Activated CD8-positive, alpha-beta memory T cell treated with anti-CD3 and anti-CD28 coated beads, Interleukin-2, amount 50 U/mL, for 24 hours (primary cell): Measurements from ENCODE around the gene DNAH5.
"Not testable (repeated sequence)": the region's sequence is repeated elsewhere in the genome, so short reads cannot be mapped to it uniquely, and the experiment has no call there.

ENCODE experiments used
- DNase-seq: peaks from one replicate; pipeline ENCODE4 v3.0.0-alpha.2; 2020; ENCODE audit errors: extremely low read depth

The DNAH5 gene

DNA sequence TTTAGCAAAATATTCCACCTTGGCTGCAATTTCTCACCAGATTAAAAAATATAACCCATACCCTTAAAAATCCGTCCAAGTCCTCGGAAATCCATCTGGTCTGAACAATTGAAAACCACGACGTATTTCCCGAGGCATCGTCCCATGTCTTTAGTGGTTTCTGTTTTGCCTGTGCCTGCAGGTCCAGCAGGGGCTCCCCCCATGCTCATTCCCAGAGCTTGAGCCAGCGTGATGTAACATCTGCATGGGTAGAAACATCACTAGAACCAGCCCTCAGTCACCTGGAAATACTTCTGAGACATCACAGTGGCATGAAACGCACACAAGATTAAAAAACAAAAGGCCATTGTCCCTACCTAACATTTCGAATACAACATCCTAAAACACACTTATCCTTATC lies 114.0 kb downstream of the DNAH5 start:
- no peak for DNase-seq

DNA sequence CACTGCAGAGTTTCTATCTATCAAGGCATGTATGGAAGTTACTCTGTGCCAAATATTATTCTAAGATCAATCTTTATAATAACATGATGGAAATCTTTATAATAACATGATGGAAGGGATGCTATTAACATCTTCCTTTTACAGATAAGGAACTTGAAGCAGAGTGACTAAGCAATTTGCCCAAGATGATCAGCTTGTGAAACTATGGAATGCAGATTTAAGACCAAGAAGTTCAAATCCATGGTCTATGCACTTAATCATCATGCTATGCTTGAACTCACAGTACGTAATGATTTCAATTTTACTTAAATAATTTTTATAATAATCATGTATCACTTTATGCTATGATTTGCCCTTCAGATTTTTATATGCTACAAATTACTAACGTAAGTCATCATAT lies 123.1 kb downstream of the DNAH5 start:
- DNase-seq: no peak

DNA sequence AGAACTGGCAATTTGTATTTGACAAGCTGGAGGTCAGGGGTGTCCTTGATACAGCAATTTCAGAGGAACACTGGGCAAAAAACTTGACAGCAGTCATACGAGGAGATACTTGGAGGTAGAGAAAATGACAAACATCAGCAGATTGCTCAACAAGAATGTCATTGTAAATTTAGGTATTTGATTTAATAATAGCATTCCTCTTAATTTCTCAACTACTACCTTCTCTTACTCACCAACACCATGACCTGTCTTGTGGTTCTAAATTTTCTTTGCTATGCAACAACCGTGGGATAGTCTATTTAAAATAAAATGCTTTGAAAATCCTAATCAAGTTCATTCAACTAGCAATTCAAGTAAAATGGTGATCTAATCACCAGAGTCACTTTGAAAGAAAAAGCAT lies 128.4 kb downstream of the DNAH5 start:
- no peak for DNase-seq

DNA sequence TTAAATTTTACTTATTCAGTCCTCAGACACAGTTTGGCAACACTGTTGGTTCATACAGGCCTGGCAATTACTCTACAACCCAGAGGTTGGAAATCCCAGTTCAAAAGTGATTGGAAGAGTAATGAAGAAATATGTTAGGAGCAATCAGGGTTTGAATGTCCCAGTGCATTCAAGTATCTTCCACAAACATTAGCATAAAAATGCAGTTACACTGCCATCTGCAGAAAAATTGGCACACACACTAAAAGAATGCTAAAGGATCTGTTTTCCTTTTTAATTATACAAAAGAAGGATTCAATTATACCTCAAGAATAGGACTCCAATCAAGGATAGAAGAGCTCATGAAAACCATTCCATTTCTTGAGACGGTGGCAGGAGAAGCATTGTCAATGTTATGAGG lies 130.2 kb downstream of the DNAH5 start:
- no peak for DNase-seq

DNA sequence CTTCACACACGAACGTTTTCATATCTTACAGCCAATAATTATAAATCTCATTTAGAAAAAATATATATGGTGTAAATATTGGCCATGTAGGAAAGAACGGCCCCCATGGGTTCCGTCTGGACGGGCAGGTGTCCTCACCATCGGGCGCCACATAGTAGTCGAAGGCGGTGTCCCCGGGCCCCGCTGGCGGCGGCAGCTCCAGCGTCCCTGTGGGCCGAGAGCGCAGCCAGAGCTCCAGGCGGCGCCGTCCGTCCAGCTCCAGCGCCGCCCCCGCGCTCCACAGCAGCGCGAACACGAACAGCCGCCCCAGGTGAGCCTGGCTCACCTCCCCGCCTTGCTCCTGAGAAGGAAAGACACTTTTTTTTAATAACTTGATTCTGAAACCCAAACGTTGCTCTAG lies 134.6 kb downstream of the DNAH5 start:
- no peak for DNase-seq

DNA sequence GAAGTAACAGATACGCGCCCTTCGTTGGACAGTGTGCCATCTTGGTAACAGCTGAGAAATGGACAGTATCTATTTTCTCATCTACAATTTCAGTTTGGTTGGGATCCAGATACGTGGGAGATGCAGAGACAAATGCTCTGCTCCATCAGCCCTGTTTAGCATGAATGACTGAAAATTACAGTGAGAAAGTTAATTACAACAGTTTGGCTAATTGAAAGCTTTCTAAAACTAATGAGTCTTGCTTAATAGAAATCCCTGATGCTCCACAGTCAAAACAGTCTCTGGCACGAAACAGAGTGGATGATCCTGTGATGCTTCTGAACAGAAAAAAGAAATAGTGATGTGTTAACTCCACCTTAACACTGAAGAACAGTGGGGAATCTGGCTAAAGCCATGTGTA lies 140.2 kb downstream of the DNAH5 start:
- DNase-seq: no peak

DNA sequence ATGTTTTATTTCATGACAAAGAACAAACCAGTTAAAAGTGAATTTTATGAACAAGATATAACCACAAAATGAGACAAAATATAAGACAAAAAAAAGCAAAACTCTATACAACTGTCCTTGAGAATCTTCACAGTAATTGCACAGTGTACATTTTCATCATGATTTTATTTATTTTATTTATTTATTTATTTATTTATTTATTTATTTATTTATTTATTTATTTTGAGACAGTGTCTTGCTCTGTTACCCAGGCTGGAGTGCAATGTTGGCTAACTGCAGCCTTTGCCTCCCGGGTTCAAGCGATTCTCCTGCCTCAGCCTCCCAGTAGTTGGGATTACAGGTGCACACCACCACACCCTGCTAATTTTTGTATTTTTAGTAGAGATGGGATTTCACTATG lies 145.9 kb downstream of the DNAH5 start:
- DNase-seq: not testable (repeated sequence)

DNA sequence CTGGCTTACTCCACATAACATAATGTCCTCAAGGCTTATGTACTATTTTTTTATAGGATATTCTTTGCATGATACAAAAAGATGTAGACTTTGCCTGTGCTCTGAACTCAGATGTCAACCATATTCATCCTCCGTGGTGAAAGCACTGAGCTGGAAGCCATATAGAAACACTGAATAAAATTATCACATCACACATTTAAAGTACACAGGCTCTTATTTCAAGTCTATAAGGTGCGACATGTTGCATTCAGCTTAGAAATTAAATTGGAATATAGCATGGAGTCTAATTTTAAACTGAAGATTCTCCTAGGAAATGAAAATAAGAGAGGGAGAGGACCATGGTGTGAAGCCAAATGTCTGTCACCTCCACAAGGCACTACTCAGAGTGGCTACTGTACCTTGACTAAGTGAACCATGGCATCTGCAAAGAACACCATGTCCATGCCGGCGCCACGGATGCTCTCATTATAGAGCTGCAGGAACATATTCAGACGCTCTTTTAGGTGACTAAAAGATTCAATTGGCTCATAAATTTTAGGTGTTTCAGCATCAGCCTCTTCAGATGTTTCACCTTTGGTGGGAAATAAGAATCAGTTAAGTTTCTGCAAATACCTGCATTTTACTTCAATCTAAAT lies 158.6 kb downstream of the DNAH5 start:
- no peak for DNase-seq

DNA sequence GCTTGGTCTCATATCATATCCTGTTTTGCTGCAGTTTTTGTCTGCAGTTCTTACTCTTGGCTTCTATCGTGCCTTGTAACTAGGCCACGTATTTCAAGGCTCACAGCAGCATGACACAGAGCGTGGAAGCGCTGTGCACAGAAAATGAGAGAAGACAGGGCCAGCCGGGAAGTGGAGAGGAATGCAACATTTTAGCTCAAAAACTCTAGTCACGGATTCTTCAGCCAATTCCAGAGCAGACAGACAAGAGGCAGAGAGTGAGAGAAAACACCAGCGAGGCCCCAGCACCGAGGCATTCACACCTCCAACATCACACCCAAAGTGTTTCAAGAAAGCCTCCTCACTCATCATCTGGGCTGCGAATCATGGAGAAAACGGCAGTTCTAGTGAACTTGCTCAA lies 160.8 kb downstream of the DNAH5 start:
- DNase-seq: no peak

DNA sequence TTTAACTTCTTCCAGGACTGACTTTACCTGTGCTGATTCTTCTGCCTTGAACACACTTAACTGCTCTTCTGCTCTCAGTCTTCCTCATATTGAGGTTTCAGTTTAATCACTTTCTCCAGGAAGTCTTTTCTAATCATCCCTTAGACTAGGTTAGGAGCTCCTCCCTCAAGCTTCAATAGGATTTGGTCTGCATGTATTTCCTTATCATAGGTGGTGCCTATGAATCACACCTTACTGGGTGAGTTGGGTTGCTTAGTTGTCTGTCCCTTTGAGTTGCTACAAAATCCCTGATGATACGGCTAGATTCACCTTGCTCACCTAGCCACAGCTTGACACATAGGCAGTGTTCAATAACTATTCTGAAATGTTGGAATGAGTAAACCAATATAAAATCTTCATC lies 164.4 kb downstream of the DNAH5 start:
- no peak for DNase-seq

DNA sequence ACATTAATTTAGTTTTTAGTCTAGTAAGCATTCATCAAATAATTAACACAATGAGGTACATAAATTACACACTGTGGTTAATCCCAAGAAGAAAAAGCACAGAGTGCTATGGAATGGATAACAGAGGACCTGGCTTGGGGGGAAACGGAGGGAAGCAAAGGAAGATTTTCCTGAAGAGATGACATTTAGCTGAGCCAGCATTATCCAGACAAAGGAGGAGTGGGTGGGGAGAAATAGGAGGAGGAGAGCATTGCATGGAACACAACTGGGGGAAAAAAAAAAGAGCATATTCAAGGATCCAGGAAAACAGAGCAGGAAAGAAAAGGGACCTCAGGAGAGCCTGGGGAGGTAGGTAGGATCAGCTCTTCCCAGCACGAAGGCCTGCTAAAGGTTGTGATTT lies 170.8 kb downstream of the DNAH5 start:
- DNase-seq: no peak

DNA sequence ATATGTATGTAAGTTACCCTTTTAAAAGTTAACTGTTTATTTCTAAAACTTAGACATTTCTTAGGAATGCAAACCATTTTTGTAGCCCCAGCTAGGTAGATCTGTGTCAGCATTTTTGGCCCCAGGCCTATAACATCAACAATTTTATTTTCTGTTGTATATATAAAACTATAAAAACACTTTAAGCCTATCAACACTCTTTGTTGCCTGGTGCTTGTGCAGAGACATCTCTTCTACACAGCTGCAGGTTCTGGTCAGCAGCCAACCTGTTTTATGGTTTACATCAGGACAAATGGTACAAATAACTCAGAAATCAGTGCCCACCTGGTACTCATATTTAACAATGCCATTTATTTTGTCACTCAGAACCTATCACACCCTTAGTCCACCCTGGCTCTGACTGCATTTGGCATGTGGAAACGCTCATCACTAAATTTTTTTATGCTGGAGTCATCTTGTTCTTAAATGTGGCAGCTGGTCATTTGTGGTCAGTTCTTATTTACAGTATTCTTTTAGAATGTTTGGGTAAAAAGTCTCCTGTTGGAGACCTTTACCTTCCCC lies 173.4 kb downstream of the DNAH5 start:
- DNase-seq: no peak

DNA sequence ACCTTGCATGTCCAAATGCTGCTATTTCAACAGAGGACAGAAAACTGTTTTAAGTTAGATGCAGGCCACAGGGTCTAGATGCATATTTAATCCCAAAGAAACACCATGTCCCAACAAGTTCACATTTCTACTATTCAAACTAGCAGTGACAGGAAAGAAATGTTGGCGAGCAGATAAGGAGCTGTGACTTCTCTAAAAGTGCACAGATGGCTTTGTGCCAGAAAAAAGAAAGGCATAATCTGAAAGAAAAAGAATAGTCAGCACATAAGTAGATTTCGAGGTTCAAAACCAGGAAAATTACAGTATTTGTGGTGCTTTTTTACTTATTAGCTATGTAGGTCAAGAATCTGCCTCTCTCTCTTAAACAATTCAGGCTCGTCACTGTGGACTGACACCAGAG lies 178.3 kb downstream of the DNAH5 start:
- no peak for DNase-seq

DNA sequence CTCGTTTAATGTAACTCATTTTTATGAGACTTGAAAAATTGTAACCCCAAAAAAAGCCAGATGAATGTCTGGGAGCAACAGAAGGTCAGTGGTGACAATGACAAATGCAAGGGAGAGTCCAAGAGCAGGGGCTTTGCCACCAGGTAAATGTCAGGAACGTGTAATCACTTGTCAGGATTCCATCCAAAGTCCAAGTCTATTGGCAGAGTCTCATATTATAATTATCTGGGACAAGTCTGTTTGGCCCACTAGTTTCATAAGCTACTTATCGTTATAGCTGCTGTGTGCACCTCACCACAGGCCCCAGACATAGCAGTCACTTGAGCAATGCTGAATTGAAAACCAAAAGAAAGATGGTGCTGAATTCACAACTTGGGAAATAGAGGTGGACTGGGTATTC lies 180.8 kb downstream of the DNAH5 start:
- DNase-seq: no peak

DNA sequence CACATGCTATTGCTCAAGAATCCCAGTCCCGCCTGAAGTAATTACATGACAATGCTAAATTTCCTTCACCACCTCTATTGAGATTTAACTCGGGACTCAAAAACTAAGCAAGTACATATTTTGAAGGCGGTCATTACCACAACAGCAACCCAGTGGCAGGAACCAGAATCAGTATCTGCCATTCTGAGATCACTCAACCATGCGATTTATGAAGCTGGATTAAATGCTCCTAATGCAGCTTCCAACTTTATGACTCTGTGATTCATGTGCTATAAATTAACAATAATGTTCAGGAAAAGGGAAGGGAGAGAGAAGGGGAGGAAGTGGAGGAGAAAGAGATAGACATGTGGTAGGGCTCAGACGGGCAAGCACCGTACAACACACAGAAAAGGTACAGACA lies 194.7 kb downstream of the DNAH5 start:
- no peak for DNase-seq

DNA sequence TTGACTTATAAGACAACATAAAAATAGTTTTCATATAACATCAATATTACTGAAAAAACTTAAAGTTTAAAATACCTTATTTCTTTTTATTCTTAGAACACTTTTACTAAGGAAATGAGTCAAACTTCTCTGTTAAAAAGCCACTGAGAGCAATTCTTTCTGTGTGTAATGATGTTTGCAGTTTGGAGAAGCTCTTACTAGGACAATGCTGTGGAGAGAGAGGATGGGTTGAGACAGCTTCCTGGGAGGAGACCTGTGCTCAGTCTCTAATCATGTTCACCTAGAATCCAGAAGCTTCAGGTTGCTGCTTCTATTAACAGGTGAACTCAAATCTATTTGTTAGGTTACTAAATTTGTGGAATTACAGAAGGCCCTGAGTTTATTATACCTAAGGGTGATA lies 198.5 kb downstream of the DNAH5 start:
- DNase-seq: no peak

DNA sequence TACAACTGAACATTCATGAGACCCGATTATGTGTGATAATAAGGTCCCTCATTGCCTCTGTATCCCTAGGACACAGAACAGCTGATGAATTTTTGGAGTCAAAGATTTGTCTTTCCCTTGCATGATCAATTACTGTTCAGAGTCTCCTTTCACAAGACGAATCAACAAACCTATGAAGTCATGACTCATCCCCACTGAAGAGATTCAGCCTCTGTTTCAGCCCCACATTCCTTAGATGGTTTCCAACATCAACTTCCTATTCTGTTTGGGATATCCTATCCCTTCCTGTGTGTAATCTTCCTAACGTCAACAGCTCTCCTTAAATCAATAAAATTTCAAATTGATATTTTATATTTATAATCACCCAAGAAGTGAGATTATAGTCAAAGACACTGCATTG lies 199.0 kb downstream of the DNAH5 start:
- no peak for DNase-seq

DNA sequence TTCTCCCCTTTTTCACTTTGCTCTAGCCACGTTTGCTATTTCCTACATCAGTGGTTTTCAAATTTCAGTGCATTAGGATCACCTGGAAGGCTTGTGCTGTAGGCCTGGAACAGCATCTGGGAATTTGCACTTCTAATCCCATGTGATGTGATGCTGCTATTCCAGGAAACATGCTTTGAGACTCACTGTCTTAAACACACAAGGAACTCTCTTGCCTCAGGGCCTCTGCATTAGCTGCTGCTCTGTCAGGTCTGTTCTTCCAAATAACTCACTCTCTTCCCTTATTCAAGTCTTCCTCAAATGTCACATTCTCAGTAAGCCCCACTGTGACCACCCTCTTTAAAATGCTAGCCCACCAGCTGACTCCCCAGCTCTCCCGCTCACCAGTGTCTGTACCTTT lies 204.0 kb downstream of the DNAH5 start:
- no peak for DNase-seq

DNA sequence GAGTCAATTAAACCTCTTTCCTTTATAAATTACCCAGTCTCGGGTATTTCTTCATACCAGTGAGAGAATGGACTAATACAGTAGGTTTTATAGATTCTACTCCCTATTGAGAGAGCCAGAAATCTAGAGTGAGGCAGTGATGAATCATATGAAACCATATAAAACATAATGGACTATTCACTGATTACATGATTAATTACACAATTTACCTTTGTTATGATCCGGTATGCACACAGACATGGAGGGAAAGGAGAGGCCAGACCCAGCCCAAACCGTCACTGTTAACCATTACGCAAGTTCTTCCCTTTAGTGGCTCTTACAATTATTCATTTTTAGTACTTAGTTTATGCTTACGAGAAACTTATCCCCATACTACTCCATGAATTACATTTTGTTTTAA lies 205.0 kb downstream of the DNAH5 start:
- DNase-seq: no peak

DNA sequence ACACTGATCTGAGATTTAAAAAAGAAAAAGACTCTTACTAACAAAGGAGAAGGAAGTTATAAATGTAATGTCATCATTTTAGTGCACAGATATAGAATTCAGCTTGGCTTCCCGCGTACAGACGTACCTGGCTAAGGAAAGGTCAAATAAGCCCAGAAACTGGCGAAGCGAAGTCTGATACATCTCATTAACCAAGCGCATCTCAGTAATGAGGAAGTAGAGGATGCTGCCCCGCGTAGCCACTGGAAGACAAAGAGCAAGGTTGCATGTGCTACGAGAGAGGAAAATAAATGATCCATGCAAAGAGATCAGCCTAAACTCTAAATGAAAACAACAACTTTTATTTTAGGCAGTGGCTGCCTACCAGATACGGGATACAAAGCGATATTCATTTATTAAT lies 208.8 kb downstream of the DNAH5 start:
- DNase-seq: no peak

DNA sequence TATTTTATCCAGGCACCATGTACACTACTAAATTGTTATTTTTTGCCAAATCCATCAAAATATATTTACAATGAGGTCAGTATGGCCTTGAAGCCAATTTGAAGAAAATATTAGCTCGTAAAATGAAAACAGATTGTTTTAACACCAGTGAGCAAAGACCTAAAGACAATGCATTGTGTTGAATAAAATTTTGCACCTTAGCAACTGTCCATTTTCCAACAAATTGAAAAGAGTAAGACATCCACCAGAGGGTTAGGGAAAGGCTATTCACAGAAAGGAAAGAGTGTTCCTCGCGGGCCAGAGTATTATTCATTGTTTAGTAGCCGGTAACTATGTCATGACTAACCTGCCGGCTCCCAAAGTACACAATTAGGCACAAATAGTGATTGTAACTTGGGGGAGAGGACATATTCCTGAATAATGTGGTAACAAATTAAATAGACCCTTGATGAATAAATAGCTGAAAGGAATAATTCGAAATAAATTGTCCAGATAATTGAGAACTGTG lies 213.3 kb downstream of the DNAH5 start:
- DNase-seq: no peak

DNA sequence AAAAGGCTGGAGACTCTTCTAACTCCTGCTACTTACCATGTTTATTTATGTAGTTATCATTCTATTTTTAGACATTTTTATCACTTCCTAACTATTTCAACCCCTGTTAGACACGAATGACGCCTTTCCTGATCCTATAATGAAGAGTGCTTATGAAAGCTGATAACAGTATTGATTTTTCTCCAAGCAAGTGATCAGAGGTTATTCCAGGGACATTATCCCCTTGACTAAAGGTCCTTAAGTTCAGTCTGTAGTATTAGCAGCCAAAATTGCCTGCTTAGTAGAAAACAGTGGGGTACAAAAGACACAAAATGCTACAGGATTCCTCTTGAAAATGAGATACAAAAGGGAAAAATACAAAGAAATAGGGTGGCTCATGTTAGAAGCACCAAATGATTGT lies 235.6 kb downstream of the DNAH5 start:
- no peak for DNase-seq

DNA sequence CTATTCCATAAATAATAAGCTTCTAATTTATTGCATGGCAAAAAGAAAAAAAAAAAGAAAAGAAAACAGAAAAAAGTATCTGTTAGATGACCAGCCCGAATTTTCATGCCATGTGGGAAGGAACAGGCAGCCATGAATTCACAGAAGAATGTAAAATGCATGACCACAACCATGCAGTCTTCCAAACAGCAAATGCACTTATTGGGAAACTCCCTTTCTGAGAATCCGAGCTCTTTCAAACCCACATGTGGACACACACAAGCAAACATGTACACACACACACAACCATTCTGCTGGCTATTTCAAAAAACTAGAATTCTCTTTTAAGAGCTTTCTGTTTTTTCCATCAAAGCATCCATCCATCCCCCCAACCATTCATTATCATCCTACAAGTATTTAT lies 236.1 kb downstream of the DNAH5 start:
- DNase-seq: no peak

DNA sequence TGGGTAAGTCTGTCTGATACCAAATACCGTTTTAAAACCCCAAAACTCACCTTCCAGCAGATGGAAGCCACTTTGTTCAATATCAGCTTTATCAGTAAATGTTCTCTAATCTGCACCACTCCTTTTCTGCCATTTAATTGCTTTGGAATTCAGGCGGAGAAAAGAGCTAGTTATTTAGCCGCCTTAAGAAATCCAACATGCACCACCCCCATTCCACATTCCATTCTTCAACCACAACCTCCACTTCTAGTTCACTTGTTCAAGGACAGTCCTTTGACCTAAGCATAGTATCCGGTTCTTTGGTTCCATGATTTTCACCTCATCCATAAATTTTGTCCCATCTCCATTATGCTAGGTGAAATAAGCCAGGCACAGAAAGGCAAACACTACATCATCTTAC lies 240.1 kb downstream of the DNAH5 start:
- DNase-seq: no peak
